GM23338 (cell line): ENCODE data around the gene C1orf87. TPM values are rescaled to one million over a fixed set of nuclear protein-coding genes. Genes with fewer than 3 reads are reported as not detected.

Experiments used
- ATAC-seq: fragments of 200-7000 bp; cut with Tn5 transposase; 3 replicates; pipeline ENCODE4 v1.9.1; 2020
- DNase-seq: peaks from one replicate; pipeline ENCODE4 v3.0.0-alpha.2; 2015; ENCODE audit warnings: low spot score
- H2AFZ ChIP-seq: fragments of 200-600 bp; sonication (generic); 2 replicates; pipeline ENCODE4 v1.8.0; 2016; ENCODE audit warnings: antibody characterized with exemption, mild to moderate bottlenecking, moderate library complexity
- H3F3A ChIP-seq: fragments of 200-600 bp; sonication (generic); replicated peaks from 2 replicates; pipeline ENCODE4 v1.8.0; 2017; ENCODE audit warnings: antibody characterized with exemption, mixed run types, low read depth
- H3K27ac ChIP-seq: fragments of 200-600 bp; sonication (generic); 2 replicates; pipeline ENCODE4 v1.6.1; 2016; ENCODE audit warnings: low read depth
- H3K27me3 ChIP-seq: fragments of 200-600 bp; sonication (generic); 2 replicates; pipeline ENCODE4 v1.8.0; 2016; ENCODE audit warnings: mild to moderate bottlenecking, mixed run types, moderate library complexity; ENCODE audit not compliant: insufficient read depth
- H3K36me3 ChIP-seq: fragments of 200-600 bp; sonication (generic); 2 replicates; pipeline ENCODE4 v1.8.0; 2016; ENCODE audit warnings: mild to moderate bottlenecking; ENCODE audit not compliant: insufficient read depth
- H3K4me1 ChIP-seq: fragments of 200-600 bp; sonication (generic); 2 replicates; pipeline ENCODE4 v1.8.0; 2016; ENCODE audit warnings: mild to moderate bottlenecking, moderate library complexity; ENCODE audit not compliant: insufficient read depth
- H3K4me2 ChIP-seq: fragments of 200-600 bp; sonication (generic); 2 replicates; pipeline ENCODE4 v1.7.1; 2017; ENCODE audit warnings: mixed run types
- H3K4me3 ChIP-seq: fragments of 200-600 bp; sonication (generic); 2 replicates; pipeline ENCODE4 v1.6.1; 2016; ENCODE audit warnings: mixed run types
- H3K79me2 ChIP-seq: fragments of 200-600 bp; sonication (generic); replicated peaks from 2 replicates; pipeline ENCODE4 v1.8.0; 2017; ENCODE audit warnings: mild to moderate bottlenecking; ENCODE audit not compliant: insufficient read depth
- H3K9me2 ChIP-seq: fragments of 200-600 bp; sonication (generic); 2 replicates; pipeline ENCODE4 v1.8.0; 2017; ENCODE audit not compliant: insufficient read depth
- H4K20me1 ChIP-seq: fragments of 200-600 bp; sonication (generic); replicated peaks from 2 replicates; pipeline ENCODE4 v1.8.0; 2017; ENCODE audit warnings: mild to moderate bottlenecking; ENCODE audit not compliant: insufficient read depth
- H3K27ac Mint-ChIP-seq: 2 replicates; pipeline ENCODE4 v1.8.0; 2020; ENCODE audit warnings: inconsistent platforms, mild to moderate bottlenecking, moderate library complexity, mixed read lengths
- H3K27me3 Mint-ChIP-seq: 3 replicates; pipeline ENCODE4 v1.8.0; 2022; ENCODE audit warnings: low read depth, mild to moderate bottlenecking, moderate library complexity, mixed read lengths, inconsistent platforms; ENCODE audit not compliant: insufficient read depth, poor library complexity
- H3K36me3 Mint-ChIP-seq: 3 replicates; pipeline ENCODE4 v1.8.0; 2021; ENCODE audit warnings: low read depth, mild to moderate bottlenecking, inconsistent platforms, moderate library complexity, mixed read lengths
- H3K4me1 Mint-ChIP-seq: 3 replicates; pipeline ENCODE4 v1.8.0; 2020; ENCODE audit warnings: mild to moderate bottlenecking, inconsistent platforms, mixed read lengths
- H3K4me3 Mint-ChIP-seq: 3 replicates; pipeline ENCODE4 v1.8.0; 2021; ENCODE audit warnings: moderate library complexity, mild to moderate bottlenecking, inconsistent platforms, mixed read lengths
- H3K9me3 Mint-ChIP-seq: 3 replicates; pipeline ENCODE4 v1.8.0; 2020; ENCODE audit warnings: moderate library complexity, mild to moderate bottlenecking, inconsistent platforms, mixed read lengths
- CREB1 ChIP-seq: fragments of 250-450 bp; sonication (Bioruptor Pico); IDR thresholded peaks from 2 replicates; pipeline ENCODE4 v1.5.0; 2020; ENCODE audit warnings: low read depth, mild to moderate bottlenecking, moderate library complexity
- ETS1 ChIP-seq: IDR thresholded peaks from 2 replicates; pipeline ENCODE4 v1.6.1; 2016; ENCODE audit warnings: antibody characterized with exemption
- EZH2 ChIP-seq: fragments of 200-600 bp; sonication (generic); IDR thresholded peaks from one replicate; pipeline ENCODE4 v1.8.0; 2017; ENCODE audit warnings: antibody characterized with exemption, mild to moderate bottlenecking, low read depth; ENCODE audit not compliant: unreplicated experiment
- EZH2phosphoT487 ChIP-seq: fragments of 200-600 bp; sonication (generic); IDR thresholded peaks from one replicate; pipeline ENCODE4 v1.8.1; 2018; ENCODE audit warnings: antibody characterized with exemption; ENCODE audit not compliant: unreplicated experiment
- JUNB ChIP-seq: IDR thresholded peaks from one replicate; pipeline ENCODE4 v1.6.1; 2016; ENCODE audit warnings: antibody characterized with exemption; ENCODE audit not compliant: unreplicated experiment
- NANOG ChIP-seq: IDR thresholded peaks from 2 replicates; pipeline ENCODE4 v1.6.1; 2016; ENCODE audit warnings: antibody characterized with exemption, borderline replicate concordance
- REST ChIP-seq: IDR thresholded peaks from one replicate; pipeline ENCODE4 v1.6.1; 2018; ENCODE audit warnings: antibody characterized with exemption; ENCODE audit not compliant: unreplicated experiment
- STAT1 ChIP-seq: IDR thresholded peaks from one replicate; pipeline ENCODE4 v1.6.1; 2016; ENCODE audit warnings: antibody characterized with exemption; ENCODE audit not compliant: unreplicated experiment
- ZNF114 ChIP-seq: fragments of 250-450 bp; sonication (Bioruptor Pico); IDR thresholded peaks from 2 replicates; pipeline ENCODE4 v1.5.0; 2020; ENCODE audit warnings: mild to moderate bottlenecking, moderate library complexity
- ZNF331 ChIP-seq: fragments of 250-450 bp; sonication (Bioruptor Pico); IDR thresholded peaks from 2 replicates; pipeline ENCODE4 v1.5.0; 2020; ENCODE audit warnings: low read depth, mild to moderate bottlenecking, moderate library complexity
- polyA plus RNA-seq: library from polyadenylated mRNA; unstranded; fragments of >200 nt; fragmentation: Nextera tagmentation; extraction: Ambion mirVana; gene quantifications from 2 replicates; pipeline ENCODE4 v1.2.1, GENCODE V29; 2016
- total RNA-seq: library from RNA; depleted of rRNA; stranded (reverse); fragments of >200 nt; shearing (Covaris generic); gene quantifications from 2 replicates; pipeline ENCODE4 v1.2.3, GENCODE V29; 2014
- TF ChIP-seq, protein P1 (sequence below): fragments of 250-450 bp; sonication (Bioruptor Pico); IDR thresholded peaks from 2 replicates; pipeline ENCODE4 v1.5.0; 2020; ENCODE audit warnings: mild to moderate bottlenecking, moderate library complexity

Gene C1orf87
- total and polyA plus RNA-seq, 2 experiments from 2014 or later = 0.07 to 0.21 TPM

DNA sequence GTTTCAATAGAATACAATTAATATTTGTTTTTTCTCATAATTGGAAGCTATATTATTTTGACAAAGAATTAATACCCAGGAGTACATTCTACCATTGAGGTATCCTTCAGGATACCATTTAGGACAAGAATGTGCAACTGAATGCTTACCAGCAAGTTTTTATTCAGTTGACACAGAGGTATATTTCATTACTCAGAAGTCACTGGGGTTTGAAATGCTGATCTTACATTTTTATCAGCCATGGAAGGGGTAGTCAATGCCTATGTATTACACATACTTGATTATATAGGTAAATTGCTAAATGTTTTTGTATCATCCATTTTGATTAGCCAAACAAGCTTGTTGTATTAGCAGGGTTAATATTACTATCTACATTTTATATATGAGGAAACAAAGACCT lies 48.0 kb downstream of the C1orf87 start (continued):
- TF ChIP-seq EZH2 = no peak
- no peak for TF ChIP-seq ZNF331
- no peak for TF ChIP-seq EZH2phosphoT487
- no peak for TF ChIP-seq ZNF114 (CRISPR knock-in tag)
- TF ChIP-seq JUNB = no peak
- no peak for TF ChIP-seq CREB1 (CRISPR knock-in tag)
- no peak for TF ChIP-seq NANOG
- no peak for TF ChIP-seq ETS1
- no peak for TF ChIP-seq STAT1

DNA sequence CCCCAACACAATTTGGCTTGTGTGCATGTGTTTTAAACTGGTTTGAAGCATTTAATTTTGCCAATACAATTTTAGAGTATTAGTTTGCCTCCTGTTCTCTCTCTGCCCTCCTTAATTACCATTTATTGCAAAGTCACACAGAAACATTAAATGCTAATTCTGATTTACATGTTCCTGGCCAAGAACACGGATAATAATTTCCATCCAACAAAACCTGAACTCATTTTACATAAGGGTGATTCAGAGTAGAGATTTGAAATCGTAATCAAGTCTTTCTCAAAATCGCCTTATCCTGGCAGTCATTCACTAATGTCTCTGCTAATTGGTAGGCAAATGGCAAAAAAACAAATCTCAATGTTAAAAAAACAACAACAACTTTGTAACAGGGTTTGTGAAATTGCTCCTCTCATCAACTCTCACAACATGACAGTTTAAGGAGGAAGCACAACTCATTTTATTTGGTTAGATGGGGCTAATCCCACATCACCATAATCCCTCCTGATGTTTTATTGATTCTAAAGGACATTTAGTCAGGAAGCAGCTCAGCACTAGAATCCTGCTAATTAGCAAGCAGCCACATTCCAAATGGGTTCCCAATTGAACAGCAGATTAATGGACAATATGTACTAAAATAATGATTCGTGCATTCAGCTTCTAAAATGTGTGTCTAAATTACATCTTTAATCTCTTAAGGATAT lies 55.9 kb downstream of the C1orf87 start:
- H3K27ac Mint-ChIP-seq = no peak overlapping the region
- no peaks in the 10 kb centered on the region for H3F3A ChIP-seq
- H3K4me2 ChIP-seq = no peak overlapping the region
- H3K36me3 Mint-ChIP-seq = no peaks in the 10 kb centered on the region
- DNase-seq (no peak), ATAC-seq (no peak)
- H3K4me3 Mint-ChIP-seq = no peak overlapping the region
- H3K79me2 ChIP-seq = no peaks in the 10 kb centered on the region
- no peak overlapping the region for H3K4me3 ChIP-seq
- no peak overlapping the region for H3K27ac ChIP-seq
- H3K27me3 ChIP-seq = no peaks in the 10 kb centered on the region
- no peaks in the 10 kb centered on the region for H4K20me1 ChIP-seq
- no peaks in the 10 kb centered on the region for H3K9me2 ChIP-seq
- H3K4me1 Mint-ChIP-seq = peaks cover 6% of the 10 kb centered on the region; the same call in 1 of the 3 replicates
- H2AFZ ChIP-seq = no peak overlapping the region
- no peaks in the 10 kb centered on the region for H3K36me3 ChIP-seq
- H3K9me3 Mint-ChIP-seq = no peaks in the 10 kb centered on the region
- H3K27me3 Mint-ChIP-seq = no peaks in the 10 kb centered on the region
- no peaks in the 10 kb centered on the region for H3K4me1 ChIP-seq
- TF ChIP-seq, protein P1, sequence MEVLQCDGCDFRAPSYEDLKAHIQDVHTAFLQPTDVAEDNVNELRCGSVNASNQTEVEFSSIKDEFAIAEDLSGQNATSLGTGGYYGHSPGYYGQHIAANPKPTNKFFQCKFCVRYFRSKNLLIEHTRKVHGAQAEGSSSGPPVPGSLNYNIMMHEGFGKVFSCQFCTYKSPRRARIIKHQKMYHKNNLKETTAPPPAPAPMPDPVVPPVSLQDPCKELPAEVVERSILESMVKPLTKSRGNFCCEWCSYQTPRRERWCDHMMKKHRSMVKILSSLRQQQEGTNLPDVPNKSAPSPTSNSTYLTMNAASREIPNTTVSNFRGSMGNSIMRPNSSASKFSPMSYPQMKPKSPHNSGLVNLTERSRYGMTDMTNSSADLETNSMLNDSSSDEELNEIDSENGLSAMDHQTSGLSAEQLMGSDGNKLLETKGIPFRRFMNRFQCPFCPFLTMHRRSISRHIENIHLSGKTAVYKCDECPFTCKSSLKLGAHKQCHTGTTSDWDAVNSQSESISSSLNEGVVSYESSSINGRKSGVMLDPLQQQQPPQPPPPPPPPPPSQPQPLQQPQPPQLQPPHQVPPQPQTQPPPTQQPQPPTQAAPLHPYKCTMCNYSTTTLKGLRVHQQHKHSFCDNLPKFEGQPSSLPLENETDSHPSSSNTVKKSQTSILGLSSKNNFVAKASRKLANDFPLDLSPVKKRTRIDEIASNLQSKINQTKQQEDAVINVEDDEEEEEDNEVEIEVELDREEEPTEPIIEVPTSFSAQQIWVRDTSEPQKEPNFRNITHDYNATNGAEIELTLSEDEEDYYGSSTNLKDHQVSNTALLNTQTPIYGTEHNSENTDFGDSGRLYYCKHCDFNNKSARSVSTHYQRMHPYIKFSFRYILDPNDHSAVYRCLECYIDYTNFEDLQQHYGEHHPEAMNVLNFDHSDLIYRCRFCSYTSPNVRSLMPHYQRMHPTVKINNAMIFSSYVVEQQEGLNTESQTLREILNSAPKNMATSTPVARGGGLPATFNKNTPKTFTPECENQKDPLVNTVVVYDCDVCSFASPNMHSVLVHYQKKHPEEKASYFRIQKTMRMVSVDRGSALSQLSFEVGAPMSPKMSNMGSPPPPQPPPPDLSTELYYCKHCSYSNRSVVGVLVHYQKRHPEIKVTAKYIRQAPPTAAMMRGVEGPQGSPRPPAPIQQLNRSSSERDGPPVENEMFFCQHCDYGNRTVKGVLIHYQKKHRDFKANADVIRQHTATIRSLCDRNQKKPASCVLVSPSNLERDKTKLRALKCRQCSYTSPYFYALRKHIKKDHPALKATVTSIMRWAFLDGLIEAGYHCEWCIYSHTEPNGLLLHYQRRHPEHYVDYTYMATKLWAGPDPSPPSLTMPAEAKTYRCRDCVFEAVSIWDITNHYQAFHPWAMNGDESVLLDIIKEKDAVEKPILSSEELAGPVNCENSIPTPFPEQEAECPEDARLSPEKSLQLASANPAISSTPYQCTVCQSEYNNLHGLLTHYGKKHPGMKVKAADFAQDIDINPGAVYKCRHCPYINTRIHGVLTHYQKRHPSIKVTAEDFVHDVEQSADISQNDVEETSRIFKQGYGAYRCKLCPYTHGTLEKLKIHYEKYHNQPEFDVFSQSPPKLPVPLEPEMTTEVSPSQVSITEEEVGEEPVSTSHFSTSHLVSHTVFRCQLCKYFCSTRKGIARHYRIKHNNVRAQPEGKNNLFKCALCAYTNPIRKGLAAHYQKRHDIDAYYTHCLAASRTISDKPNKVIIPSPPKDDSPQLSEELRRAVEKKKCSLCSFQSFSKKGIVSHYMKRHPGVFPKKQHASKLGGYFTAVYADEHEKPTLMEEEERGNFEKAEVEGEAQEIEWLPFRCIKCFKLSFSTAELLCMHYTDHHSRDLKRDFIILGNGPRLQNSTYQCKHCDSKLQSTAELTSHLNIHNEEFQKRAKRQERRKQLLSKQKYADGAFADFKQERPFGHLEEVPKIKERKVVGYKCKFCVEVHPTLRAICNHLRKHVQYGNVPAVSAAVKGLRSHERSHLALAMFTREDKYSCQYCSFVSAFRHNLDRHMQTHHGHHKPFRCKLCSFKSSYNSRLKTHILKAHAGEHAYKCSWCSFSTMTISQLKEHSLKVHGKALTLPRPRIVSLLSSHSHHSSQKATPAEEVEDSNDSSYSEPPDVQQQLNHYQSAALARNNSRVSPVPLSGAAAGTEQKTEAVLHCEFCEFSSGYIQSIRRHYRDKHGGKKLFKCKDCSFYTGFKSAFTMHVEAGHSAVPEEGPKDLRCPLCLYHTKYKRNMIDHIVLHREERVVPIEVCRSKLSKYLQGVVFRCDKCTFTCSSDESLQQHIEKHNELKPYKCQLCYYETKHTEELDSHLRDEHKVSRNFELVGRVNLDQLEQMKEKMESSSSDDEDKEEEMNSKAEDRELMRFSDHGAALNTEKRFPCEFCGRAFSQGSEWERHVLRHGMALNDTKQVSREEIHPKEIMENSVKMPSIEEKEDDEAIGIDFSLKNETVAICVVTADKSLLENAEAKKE (CRISPR knock-in tag) = no peak
- no peak for TF ChIP-seq JUNB
- no peak for TF ChIP-seq EZH2
- no peak for TF ChIP-seq NANOG
- no peak for TF ChIP-seq REST
- TF ChIP-seq EZH2phosphoT487 = no peak
- TF ChIP-seq CREB1 (CRISPR knock-in tag) = no peak
- TF ChIP-seq ZNF331 = no peak
- TF ChIP-seq STAT1 = no peak
- no peak for TF ChIP-seq ZNF114 (CRISPR knock-in tag)
